ENCODE results near the gene PFDN1. TPM values are rescaled to one million over a fixed set of nuclear protein-coding genes. Genes with fewer than 3 reads are reported as not detected.

PFDN1 gene
- polyA plus RNA-seq, 3 donors = 77.4 to 112 (median 100) TPM

GRCh38 chr5:140266471-140267200 lies 36.3 kb downstream of the PFDN1 start:
- DNase-seq = no peak

GRCh38 chr5:140265845-140266244 lies 37.1 kb downstream of the PFDN1 start:
- DNase-seq = no peak

- DNase-seq = no peak
These were observed 40.1 kb downstream of the PFDN1 start for GRCh38 chr5:140262839-140263238.

- no peak for DNase-seq
These were observed 40.7 kb downstream of the PFDN1 start for GRCh38 chr5:140262221-140262620.

- DNase-seq = no peak
These were observed 41.3 kb downstream of the PFDN1 start for GRCh38 chr5:140261403-140262171.

GRCh38 chr5:140260089-140260656 lies 42.7 kb downstream of the PFDN1 start:
- DNase-seq = no peak

GRCh38 chr5:140259500-140259899 lies 43.4 kb downstream of the PFDN1 start:
- DNase-seq = no peak

GRCh38 chr5:140258873-140259272 lies 44.0 kb downstream of the PFDN1 start:
- DNase-seq = no peak

- no peak for DNase-seq
These were observed 44.9 kb downstream of the PFDN1 start for GRCh38 chr5:140258016-140258415.

- DNase-seq = no peak
These were observed 46.2 kb downstream of the PFDN1 start for GRCh38 chr5:140256726-140257125.

GRCh38 chr5:140255460-140256157 lies 47.3 kb downstream of the PFDN1 start:
- no peak for DNase-seq

GRCh38 chr5:140253985-140254384 lies 48.9 kb downstream of the PFDN1 start:
- no peak for DNase-seq

- DNase-seq = no peak
These were observed 50.3 kb downstream of the PFDN1 start for GRCh38 chr5:140252470-140253126.

GRCh38 chr5:140251527-140251973 lies 51.4 kb downstream of the PFDN1 start:
- no peak for DNase-seq

GRCh38 chr5:140250386-140250785 lies 52.5 kb downstream of the PFDN1 start:
- no peak for DNase-seq

- DNase-seq = no peak
These were observed 53.4 kb downstream of the PFDN1 start for GRCh38 chr5:140249536-140249935.

- no peak for DNase-seq
These were observed 54.5 kb downstream of the PFDN1 start for GRCh38 chr5:140248414-140248813.

GRCh38 chr5:140246378-140247122 lies 56.4 kb downstream of the PFDN1 start:
- DNase-seq = no peak

- DNase-seq = no peak
These were observed 57.0 kb downstream of the PFDN1 start for GRCh38 chr5:140245926-140246325.

- DNase-seq = no peak
These were observed 57.6 kb downstream of the PFDN1 start for GRCh38 chr5:140245341-140245740.

GRCh38 chr5:140244525-140245025 lies 58.3 kb downstream of the PFDN1 start:
- DNase-seq = peak; percentile 86
